ENCODE measurements around the gene TBL3.

Gene TBL3

GRCh38 chr16:1964506-1965395 lies 7.1 kb upstream of the TBL3 start, which contains the start of gene RPS2:
Gene RPS2, minus strand, starts transcription at chr16:1964826. Its CDS starts 201 bp downstream, at chr16:1964625.
- DNase-seq (ENCODE audit: low read depth in 2 of 2): peak; percentile 95 to 96

- no peak for DNase-seq (ENCODE audit: low read depth in 2 of 2)
Measured at GRCh38 chr16:1965396-1966001, 6.4 kb upstream of the TBL3 start.

- DNase-seq (ENCODE audit: low read depth in 2 of 2): no peak
Measured at GRCh38 chr16:1966460-1966859, 5.4 kb upstream of the TBL3 start, which contains the start of gene RNF151. Gene RNF151, plus strand, starts transcription at chr16:1966856. Its CDS starts 26 bp downstream, at chr16:1966882.

GRCh38 chr16:1968146-1968953 lies 3.5 kb upstream of the TBL3 start:
- DNase-seq (ENCODE audit: low read depth in 2 of 2): no peak

GRCh38 chr16:1972490-1972877 lies 631 bp downstream of the TBL3 start:
- no peak for DNase-seq (ENCODE audit: low read depth in 2 of 2)

- DNase-seq (ENCODE audit: low read depth in 2 of 2): no peak
Measured at GRCh38 chr16:1973461-1974156, 1.8 kb downstream of the TBL3 start.

GRCh38 chr16:1974157-1975070 lies 2.6 kb downstream of the TBL3 start:
- DNase-seq (ENCODE audit: low read depth in 2 of 2): no peak

GRCh38 chr16:1975432-1976215 lies 3.8 kb downstream of the TBL3 start:
- DNase-seq (ENCODE audit: low read depth in 2 of 2): no peak

GRCh38 chr16:1976216-1976520 lies 4.3 kb downstream of the TBL3 start:
- DNase-seq (ENCODE audit: low read depth in 2 of 2): no peak

GRCh38 chr16:1976951-1977874 lies 5.4 kb downstream of the TBL3 start:
- no peak for DNase-seq (ENCODE audit: low read depth in 2 of 2)

- no peak for DNase-seq (ENCODE audit: low read depth in 2 of 2)
Measured at GRCh38 chr16:1977875-1978268, 6.0 kb downstream of the TBL3 start.

GRCh38 chr16:1978476-1979120 lies 6.7 kb downstream of the TBL3 start:
- DNase-seq (ENCODE audit: low read depth in 2 of 2): no peak

- no peak for DNase-seq (ENCODE audit: low read depth in 2 of 2)
Measured at GRCh38 chr16:1979271-1980029, 7.6 kb downstream of the TBL3 start.

GRCh38 chr16:1980030-1980769 lies 8.3 kb downstream of the TBL3 start:
- no peak for DNase-seq (ENCODE audit: low read depth in 2 of 2)

GRCh38 chr16:1980770-1981087 lies 8.9 kb downstream of the TBL3 start:
- DNase-seq (ENCODE audit: low read depth in 2 of 2): no peak

- no peak for DNase-seq (ENCODE audit: low read depth in 2 of 2)
Measured at GRCh38 chr16:1981398-1981836, 9.6 kb downstream of the TBL3 start, which contains the start of gene NOXO1. Gene NOXO1, minus strand, starts transcription at chr16:1981469. Its CDS starts 290 bp downstream, at chr16:1981179.

GRCh38 chr16:1982013-1982433 lies 10.2 kb downstream of the TBL3 start:
- DNase-seq (ENCODE audit: low read depth in 2 of 2): no peak
